K562 (cell line): ENCODE data around the gene SLAMF6. TPM values are rescaled to one million over a fixed set of nuclear protein-coding genes. Genes with fewer than 3 reads are reported as not detected.

Source experiments
- ATAC-seq: fragments of 200-7000 bp; cut with Tn5 transposase; 3 replicates; pipeline ENCODE4 v1.9.1; 2020; ENCODE audit warnings: moderate library complexity
- BruUV-seq: library from RNA; stranded (reverse); fragments of 400-500 nt; replicated peaks from 2 replicates; lab custom pipeline; 2021; lab: Mats Ljungman, UMichigan
- CTCF ChIA-PET: fragments of 300-600 bp; formaldehyde crosslinking; extraction: SDS; loops from one replicate; lab custom pipeline; 2021; ENCODE audit warnings: low intra/inter-chr PET ratio; lab: Yijun Ruan, JAX
- POLR2A ChIA-PET: fragments of 300-600, 350-650 bp; sonication (Branson Sonifier 250); formaldehyde crosslinking; extraction: SDS; loops from one replicate; lab custom pipeline; 2021; ENCODE audit warnings: antibody characterized with exemption, inconsistent platforms; lab: Yijun Ruan, JAX
- DNase-seq, 4 experiments: peaks; one replicate each; pipeline versions ENCODE4 v3.0.0 to v3.0.0-alpha.2; 2011 to 2018; ENCODE audit warnings: low spot score in 3 of 4, mixed read lengths in 3 of 4; ENCODE audit errors: extremely low read depth in 1 of 4
- FAIRE-seq: peaks from 2 replicates; lab custom pipeline; 2011; peaks lifted over from hg19 to GRCh38; lab: Jason Lieb, UNC
- H2AFZ ChIP-seq: 2 replicates; pipeline ENCODE4 v1.6.0; 2011; ENCODE audit warnings: low read depth, low read length, control low read depth, inconsistent platforms
- H3K27ac ChIP-seq: fragments of 200-600 bp; 3 replicates; pipeline ENCODE4 v1.8.0; 2011; ENCODE audit warnings: low read depth, mild to moderate bottlenecking, control low read depth, inconsistent platforms, low read length, moderate library complexity, mixed read lengths; ENCODE audit errors: extremely low read depth
- H3K27me3 ChIP-seq, 2 experiments: fragments of 300-600 bp in 1 of 2; 2 replicates in 1 of 2; 3 replicates in 1 of 2; pipeline versions ENCODE4 v1.6.0 to v1.8.0; 2011; ENCODE audit warnings: inconsistent platforms in 2 of 2, low read length in 2 of 2, mild to moderate bottlenecking in 1 of 2, mixed read lengths in 1 of 2, moderate library complexity in 1 of 2; ENCODE audit not compliant: control insufficient read depth in 2 of 2, insufficient read depth in 2 of 2
- H3K36me3 ChIP-seq: fragments of 300-600 bp; 3 replicates; pipeline ENCODE4 v1.8.0; 2011; ENCODE audit warnings: mild to moderate bottlenecking, low read length, inconsistent platforms; ENCODE audit not compliant: control insufficient read depth, insufficient read depth
- H3K4me1 ChIP-seq, 2 experiments: fragments of 200-600 bp in 1 of 2; replicated peaks in 1 of 2; 2 replicates in 1 of 2; 3 replicates in 1 of 2; pipeline versions ENCODE4 v1.5.1 to v1.8.0; 2011; ENCODE audit warnings: inconsistent platforms in 2 of 2, low read length in 2 of 2, mild to moderate bottlenecking in 1 of 2, mixed read lengths in 1 of 2, moderate library complexity in 1 of 2; ENCODE audit not compliant: control insufficient read depth in 2 of 2, insufficient read depth in 2 of 2
- H3K4me2 ChIP-seq: 2 replicates; pipeline ENCODE4 v1.6.1; 2011; ENCODE audit warnings: low read length, control low read depth, inconsistent platforms, mixed read lengths; ENCODE audit not compliant: insufficient read depth
- H3K4me3 ChIP-seq: fragments of 200-600 bp; sonication (generic), shearing (Covaris generic); 2 replicates; pipeline ENCODE4 v1.5.1; 2016; ENCODE audit warnings: control low read depth, inconsistent platforms
- H3K79me2 ChIP-seq: fragments of 200-600 bp; 3 replicates; pipeline ENCODE4 v1.8.0; 2011; ENCODE audit warnings: low read length, inconsistent platforms; ENCODE audit not compliant: control insufficient read depth, insufficient read depth
- H3K9ac ChIP-seq, 2 experiments: 2 replicates each; pipeline versions ENCODE4 v1.6.0 to v1.6.1; 2011; ENCODE audit warnings: low read depth in 2 of 2, low read length in 2 of 2, control low read depth in 1 of 2, inconsistent platforms in 1 of 2, mild to moderate bottlenecking in 1 of 2, mixed read lengths in 1 of 2; ENCODE audit not compliant: insufficient read depth in 1 of 2
- H3K9me1 ChIP-seq: one replicate; pipeline ENCODE4 v1.6.0; 2011; ENCODE audit warnings: inconsistent platforms, mild to moderate bottlenecking, low read length, moderate library complexity; ENCODE audit not compliant: control insufficient read depth, insufficient read depth
- H3K9me3 ChIP-seq: replicated peaks from 2 replicates; pipeline ENCODE4 v1.5.1; 2011; ENCODE audit warnings: low read depth, low read length, inconsistent platforms; ENCODE audit not compliant: control insufficient read depth, insufficient read depth
- H4K20me1 ChIP-seq: replicated peaks from 2 replicates; pipeline ENCODE4 v1.6.1; 2011; ENCODE audit warnings: low read length, inconsistent platforms, mixed read lengths; ENCODE audit not compliant: control insufficient read depth, insufficient read depth
- CBX5 ChIP-seq: IDR thresholded peaks from 2 replicates; pipeline ENCODE4 v1.6.1; 2014; ENCODE audit warnings: low read depth, borderline replicate concordance
- ETS1 ChIP-seq: conservative IDR thresholded peaks from 2 replicates; pipeline ENCODE4 v1.6.1; 2011; ENCODE audit warnings: low read depth, mild to moderate bottlenecking, low read length; ENCODE audit not compliant: control insufficient read depth
- GTF2F1 ChIP-seq: IDR thresholded peaks from 2 replicates; pipeline ENCODE4 v1.6.1; 2011; ENCODE audit warnings: low read depth, low read length, improper control_type of control experiment
- MAFG ChIP-seq: fragments of 450-650 bp; conservative IDR thresholded peaks from 2 replicates; pipeline ENCODE4 v1.6.1; 2016; ENCODE audit warnings: missing genetic modification characterization, missing compliant biosample characterization
- RERE ChIP-seq: sonication (generic); formaldehyde crosslinking; IDR thresholded peaks from 2 replicates; pipeline ENCODE4 v1.8.0; 2023; ENCODE audit warnings: missing genetic modification reagents, mild to moderate bottlenecking, borderline replicate concordance
- THRB ChIP-seq: fragments of 450-650 bp; formaldehyde crosslinking; conservative IDR thresholded peaks from 2 replicates; pipeline ENCODE4 v1.4.0; 2022; ENCODE audit warnings: mild to moderate bottlenecking, missing genetic modification characterization
- TSC22D4 ChIP-seq: fragments of 450-650 bp; IDR thresholded peaks from 2 replicates; pipeline ENCODE4 v1.6.1; 2016; ENCODE audit warnings: missing genetic modification characterization, missing biosample characterization, control low read depth
- ZNF449 ChIP-seq: fragments of 250-450 bp; sonication (Bioruptor Pico); IDR thresholded peaks from 2 replicates; pipeline ENCODE4 v1.8.0; 2022; ENCODE audit warnings: moderate library complexity, mild to moderate bottlenecking, inconsistent platforms
- ZNF639 ChIP-seq, 2 experiments: fragments of 200-800 bp in 1 of 2; sonication (Bioruptor generic) in 1 of 2; sonication (generic) in 1 of 2; formaldehyde crosslinking in 1 of 2; IDR thresholded peaks in 1 of 2; conservative IDR thresholded peaks in 1 of 2; 2 replicates each; pipeline versions ENCODE4 v1.5.0 to v1.6.1; 2016 to 2020; ENCODE audit warnings: missing compliant biosample characterization in 1 of 2, missing genetic modification characterization in 1 of 2, missing genetic modification reagents in 1 of 2
- WGBS: fragments of 100-300 bp; shearing (Covaris generic); methylation state at CpG from one replicate; pipeline ENCODE4 v1.1.6; 2016; ENCODE audit warnings: low coverage, mixed read lengths; ENCODE audit not compliant: insufficient coverage; ENCODE audit errors: missing lambda C conversion rate; 5-methylcytosine and 5-hydroxymethylcytosine counted together
- in situ Hi-C: fragments of 300-500 bp; cut with MboI; formaldehyde crosslinking; loops from 4 replicates; pipeline ENCODE4 v1.15.0; 2018; ENCODE audit warnings: inconsistent platforms, mixed read lengths
- intact Hi-C: fragments of 100-400 bp; cut with micrococcal nuclease; formaldehyde crosslinking; loops from 2 replicates; pipeline ENCODE4 v1.14.2; 2022
- polyA plus RNA-seq, 8 experiments: library from polyadenylated mRNA; depleted of rRNA in 4 of 8; stranded (reverse) in 5 of 8; unstranded in 3 of 8; fragments of >200 nt; fragmentation: Nextera tagmentation in 2 of 8; fragmentation: Illumina TruSeq in 1 of 8; extraction: Ambion mirVana in 2 of 8; extraction: Trizol in 1 of 8; gene quantifications; 2 replicates each; pipeline versions ENCODE4 v1.2.1 to v1.2.3, GENCODE V29; 2011 to 2014; ENCODE audit warnings: inconsistent platforms in 1 of 8, missing spikeins in 1 of 8
- total RNA-seq, 7 experiments: library from RNA; depleted of rRNA in 6 of 7; stranded (reverse); fragments of >200 nt in 6 of 7; fragmentation: Illumina TruSeq in 2 of 7; extraction: Trizol in 2 of 7; gene quantifications; 2 replicates each; pipeline versions ENCODE4 v1.2.1 to v1.2.3, GENCODE V29; 2011 to 2021; ENCODE audit warnings: low replicate concordance in 1 of 7

SLAMF6 gene
- total and polyA plus RNA-seq, 9 of the 15 experiments (the other 6 are each of a cell fraction or from before 2014, with no cell fraction given) = 0.56 to 4.8 (median 1.1) TPM

- 34% methylated on average over 2 of the region's 2 CpGs for WGBS
- H2AFZ ChIP-seq = peak overlapping the region; percentile 47
- H3K4me1 ChIP-seq = no peaks in the 10 kb centered on the region
- no peak overlapping the region for H3K27ac ChIP-seq
- H3K27me3 ChIP-seq = no peaks in the 10 kb centered on the region
- intact Hi-C loops = no loop called here
- no peak overlapping the region for H3K9ac ChIP-seq
- in situ Hi-C loops = no loop called here
- ChIA-PET CTCF (no interaction called here), POLR2A (interaction anchor here (1.1 to 1.2 kb wide), 2 partner anchors 11 to 56 kb away, joined by 3 to 4 read pairs; no protein-coding TSS in a partner anchor)
- no peaks in the 10 kb centered on the region for H3K79me2 ChIP-seq
- H3K4me2 ChIP-seq = no peak overlapping the region
- DNase-seq (no peak), FAIRE-seq (no peak), ATAC-seq (no peak)
- H3K36me3 ChIP-seq = no peaks in the 10 kb centered on the region
- H3K9me3 ChIP-seq = peaks cover 3% of the 10 kb centered on the region; the same call in 1 of the 2 replicates
- no peaks in the 10 kb centered on the region for H3K9me1 ChIP-seq
- no peaks in the 10 kb centered on the region for H4K20me1 ChIP-seq
- no TSS peak for BruUV-seq
- H3K4me3 ChIP-seq = no peak overlapping the region
- TF ChIP-seq RERE (no peak), THRB (CRISPR knock-in tag) (no peak), ETS1 (no peak), TSC22D4 (no peak), GTF2F1 (no peak), ZNF639 (CRISPR knock-in tag; conservative IDR thresholded peaks at IDR 0.05 in 1 of 2, IDR thresholded peaks at IDR 0.05 in 1 of 2) (no peak), MAFG (tag) (no peak), CBX5 (no peak), ZNF449 (CRISPR knock-in tag) (no peak)
Observed at GRCh38 chr1:160483505-160484185, 39.4 kb downstream of the SLAMF6 start.
